ENCODE data around the gene CHCHD6.

Gene CHCHD6

DNA sequence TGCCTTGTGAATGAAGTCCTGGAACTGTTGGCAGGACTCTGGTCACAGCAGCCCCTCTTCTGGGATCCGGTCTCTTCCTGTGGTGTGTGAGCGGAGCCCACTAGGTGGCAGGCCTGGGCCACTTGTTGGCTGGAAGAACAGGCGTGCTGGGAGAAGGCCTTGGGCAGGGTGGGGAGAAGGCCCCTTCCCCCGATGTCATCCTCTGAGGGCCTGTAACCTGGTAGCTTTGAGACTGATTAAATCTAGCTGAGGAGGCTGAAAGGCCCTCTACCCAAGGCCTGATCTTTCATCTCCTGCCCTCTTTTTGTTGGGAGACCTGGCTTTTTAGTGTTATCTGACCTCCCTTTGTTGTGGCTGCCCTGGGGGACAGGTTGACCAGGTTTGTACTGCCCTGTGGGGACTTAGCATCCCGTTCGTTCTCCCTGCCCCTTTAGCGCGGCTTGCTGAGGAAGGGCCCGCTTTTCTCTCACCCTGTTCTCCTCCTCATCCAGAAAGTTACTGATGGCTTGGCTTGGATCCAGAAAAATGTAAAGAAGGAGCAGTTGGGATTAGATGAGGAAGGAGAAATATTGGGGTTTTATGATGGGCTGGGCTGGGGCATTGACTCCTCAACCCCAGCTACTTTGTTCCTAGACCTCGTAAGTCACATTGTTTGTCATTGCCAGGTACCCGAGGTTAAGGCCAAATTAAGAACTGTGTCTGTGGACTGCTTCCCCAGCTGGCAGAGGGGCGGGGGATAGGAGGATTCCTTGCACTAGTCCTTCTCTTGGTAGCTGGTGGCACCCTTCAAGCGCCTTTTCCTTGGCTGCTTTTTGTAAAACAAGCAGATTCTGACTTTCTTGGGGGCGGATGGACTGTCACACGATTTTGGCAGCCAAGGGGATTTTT lies 48.5 kb downstream of the CHCHD6 start:
- Histone ChIP-seq H2BK120ac (ENCODE audit: low read depth, low read length) (no peak overlapping the region), H3K14ac (ENCODE audit: low read length) (no peak overlapping the region), H3K4me2 (ENCODE audit: insufficient read depth, low read length, poor library complexity, severe bottlenecking) (no peak overlapping the region), H3K4me1 (ENCODE audit: control insufficient read depth in 2 of 2, insufficient read depth in 1 of 2, low read depth in 1 of 2, low read length in 2 of 2) (peaks cover 18 to 23% of the 10 kb centered on the region in 2 donors), H3K27me3 (ENCODE audit: control insufficient read depth in 3 of 3, insufficient read depth in 3 of 3, low read depth in 1 of 3, low read length in 3 of 3) (no peaks in the 10 kb centered on the region), H3K4me3 (ENCODE audit: low read length in 2 of 2) (no peak overlapping the region), H4K8ac (ENCODE audit: low read depth, low read length) (no peak overlapping the region), H2AK5ac (ENCODE audit: low read depth, low read length) (no peak overlapping the region), H3K18ac (ENCODE audit: low read length) (peak overlapping the region; percentile 1), H3K27ac (replicated peaks; ENCODE audit: low read length) (peak overlapping the region; percentile 3), H3K4ac (ENCODE audit: low read length) (no peak overlapping the region), H4K91ac (ENCODE audit: low read depth, low read length, poor library complexity) (no peak overlapping the region), H2BK12ac (ENCODE audit: low read length) (no peak overlapping the region), H2BK5ac (ENCODE audit: low read length) (no peak overlapping the region), H3K9me3 (replicated peaks in 1 of 2; ENCODE audit: control insufficient read depth in 2 of 2, insufficient read depth in 1 of 2, low read depth in 1 of 2, low read length in 2 of 2) (no peaks in the 10 kb centered on the region), H3K36me3 (replicated peaks in 1 of 2; ENCODE audit: control insufficient read depth in 2 of 2, insufficient read depth in 2 of 2, low read length in 2 of 2) (no peaks in the 10 kb centered on the region), H3K9ac (ENCODE audit: low read depth, low read length, poor library complexity) (no peak overlapping the region), H2BK15ac (ENCODE audit: low read length) (no peak overlapping the region), H3K23ac (ENCODE audit: low read depth, low read length, poor library complexity) (no peak overlapping the region), H2AFZ (ENCODE audit: low read length) (no peak overlapping the region), H3K79me1 (ENCODE audit: low read depth, low read length) (no peaks in the 10 kb centered on the region)
- no CpG with 5 or more reads among the region's 15 CpGs for WGBS, 2 donors (ENCODE audit: extremely low coverage in 2 of 2, insufficient read length in 2 of 2, insufficient replicate concordance in 1 of 2)
- DNase-seq (ENCODE audit: low spot score) = peak; percentile 71

DNA sequence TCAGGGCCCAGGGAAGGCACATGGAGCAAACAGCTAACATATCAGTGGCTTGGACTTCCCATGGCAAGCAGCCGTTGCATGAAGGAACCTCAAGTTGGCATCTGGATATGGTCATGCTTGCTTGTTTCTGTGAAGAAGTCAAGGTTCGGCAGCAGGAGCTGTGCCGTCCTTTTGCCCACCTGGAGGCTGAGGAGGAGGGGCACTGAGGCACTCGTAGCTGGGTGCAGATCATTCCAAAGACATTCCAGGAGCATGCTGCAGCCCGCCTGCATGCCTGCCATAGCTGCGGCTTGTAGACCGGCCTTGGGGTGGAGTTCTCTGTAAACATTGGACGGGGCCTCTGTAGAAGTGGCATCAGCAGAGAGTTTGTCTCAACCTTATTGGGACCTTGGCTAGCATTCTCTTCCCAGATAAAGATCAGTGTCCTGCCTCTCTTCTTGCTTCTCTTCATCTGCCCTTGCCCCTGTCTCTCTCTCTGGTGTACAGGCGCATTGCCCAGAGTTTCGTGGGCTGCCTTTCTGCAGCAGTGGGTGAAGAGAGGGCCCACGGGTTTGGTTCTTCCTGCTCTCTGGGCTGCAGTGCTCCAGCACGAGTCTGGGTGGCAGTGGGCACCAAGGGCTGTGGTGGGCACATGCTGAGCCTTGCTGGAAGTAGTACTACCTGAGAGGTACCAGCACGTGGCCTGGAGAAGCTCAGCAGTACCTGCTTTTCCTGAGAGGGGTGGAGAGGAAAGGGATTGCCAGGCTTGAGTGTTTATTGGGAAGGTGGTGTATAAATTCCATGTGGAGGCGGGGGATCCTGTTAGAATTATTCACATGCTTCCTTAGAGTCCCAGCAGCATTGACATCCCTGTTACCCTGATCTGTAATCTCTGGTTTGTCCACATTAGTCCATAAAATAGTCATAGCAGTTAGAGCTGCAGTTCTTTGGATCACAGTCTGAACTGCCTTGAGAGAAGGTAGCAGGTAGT lies 49.4 kb downstream of the CHCHD6 start:
- peaks cover 18 to 23% of the 10 kb centered on the region in 2 donors for H3K4me1 ChIP-seq (ENCODE audit: control insufficient read depth in 2 of 2, insufficient read depth in 1 of 2, low read depth in 1 of 2, low read length in 2 of 2)
- DNase-seq (ENCODE audit: low spot score) = no peak
- peak overlapping the region; percentile 19 for H2BK12ac ChIP-seq (ENCODE audit: low read length)
- no peak overlapping the region for H3K23ac ChIP-seq (ENCODE audit: low read depth, low read length, poor library complexity)
- peak overlapping the region; percentile 86 for H2BK15ac ChIP-seq (ENCODE audit: low read length)
- no peak overlapping the region for H2BK5ac ChIP-seq (ENCODE audit: low read length)
- no peaks in the 10 kb centered on the region for H3K9me3 ChIP-seq (replicated peaks in 1 of 2; ENCODE audit: control insufficient read depth in 2 of 2, insufficient read depth in 1 of 2, low read depth in 1 of 2, low read length in 2 of 2)
- no peak overlapping the region for H3K27ac ChIP-seq (replicated peaks; ENCODE audit: low read length)
- no peak overlapping the region for H2AFZ ChIP-seq (ENCODE audit: low read length)
- no peak overlapping the region for H3K4me2 ChIP-seq (ENCODE audit: insufficient read depth, low read length, poor library complexity, severe bottlenecking)
- no CpG with 5 or more reads among the region's 14 CpGs for WGBS, 2 donors (ENCODE audit: extremely low coverage in 2 of 2, insufficient read length in 2 of 2, insufficient replicate concordance in 1 of 2)
- H3K18ac ChIP-seq (ENCODE audit: low read length) = peak overlapping the region; percentile 42
- H3K14ac ChIP-seq (ENCODE audit: low read length) = no peak overlapping the region
- H3K27me3 ChIP-seq (ENCODE audit: control insufficient read depth in 3 of 3, insufficient read depth in 3 of 3, low read depth in 1 of 3, low read length in 3 of 3) = no peaks in the 10 kb centered on the region
- H3K9ac ChIP-seq (ENCODE audit: low read depth, low read length, poor library complexity) = peak overlapping the region; percentile 54
- no peaks in the 10 kb centered on the region for H3K79me1 ChIP-seq (ENCODE audit: low read depth, low read length)
- no peak overlapping the region for H2AK5ac ChIP-seq (ENCODE audit: low read depth, low read length)
- H3K36me3 ChIP-seq (replicated peaks in 1 of 2; ENCODE audit: control insufficient read depth in 2 of 2, insufficient read depth in 2 of 2, low read length in 2 of 2) = no peaks in the 10 kb centered on the region
- H4K8ac ChIP-seq (ENCODE audit: low read depth, low read length) = no peak overlapping the region
- H4K91ac ChIP-seq (ENCODE audit: low read depth, low read length, poor library complexity) = peak overlapping the region; percentile 6
- H3K4me3 ChIP-seq (ENCODE audit: low read length in 2 of 2) = no peak overlapping the region
- H3K4ac ChIP-seq (ENCODE audit: low read length) = no peak overlapping the region
- no peak overlapping the region for H2BK120ac ChIP-seq (ENCODE audit: low read depth, low read length)

DNA sequence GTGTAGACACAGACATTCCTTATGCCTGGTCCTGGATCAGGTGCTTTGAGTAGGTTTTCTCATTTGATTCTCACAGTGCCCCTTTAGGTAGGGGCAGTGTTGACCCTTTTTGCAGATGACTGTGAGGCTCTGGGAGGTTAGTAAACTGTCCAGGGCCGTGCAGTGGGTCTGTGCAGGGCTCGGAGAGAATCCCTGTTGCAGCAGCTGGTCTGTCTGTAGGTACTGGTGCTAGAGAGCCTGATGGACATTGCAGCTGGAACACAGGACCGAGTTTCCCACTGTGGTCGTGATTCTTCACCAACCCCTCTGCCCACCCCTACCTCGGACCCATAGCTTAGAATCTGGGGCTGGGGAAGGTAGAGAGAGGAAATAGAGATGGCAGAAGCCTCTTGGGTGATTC lies 51.8 kb downstream of the CHCHD6 start:
- H3K4me2 ChIP-seq (ENCODE audit: insufficient read depth, low read length, poor library complexity, severe bottlenecking) = no peak overlapping the region
- H3K4ac ChIP-seq (ENCODE audit: low read length) = no peak overlapping the region
- no CpG with 5 or more reads among the region's 5 CpGs for WGBS, 2 donors (ENCODE audit: extremely low coverage in 2 of 2, insufficient read length in 2 of 2, insufficient replicate concordance in 1 of 2)
- no peak overlapping the region for H3K4me3 ChIP-seq (ENCODE audit: low read length in 2 of 2)
- H3K79me1 ChIP-seq (ENCODE audit: low read depth, low read length) = no peaks in the 10 kb centered on the region
- H3K27ac ChIP-seq (replicated peaks; ENCODE audit: low read length) = no peak overlapping the region
- H3K36me3 ChIP-seq (replicated peaks in 1 of 2; ENCODE audit: control insufficient read depth in 2 of 2, insufficient read depth in 2 of 2, low read length in 2 of 2) = no peaks in the 10 kb centered on the region
- H4K8ac ChIP-seq (ENCODE audit: low read depth, low read length) = no peak overlapping the region
- no peak for DNase-seq (ENCODE audit: low spot score)
- H3K23ac ChIP-seq (ENCODE audit: low read depth, low read length, poor library complexity) = no peak overlapping the region
- no peak overlapping the region for H3K18ac ChIP-seq (ENCODE audit: low read length)
- no peak overlapping the region for H2BK12ac ChIP-seq (ENCODE audit: low read length)
- no peak overlapping the region for H4K91ac ChIP-seq (ENCODE audit: low read depth, low read length, poor library complexity)
- H3K14ac ChIP-seq (ENCODE audit: low read length) = no peak overlapping the region
- peaks cover 13 to 18% of the 10 kb centered on the region in 2 donors for H3K4me1 ChIP-seq (ENCODE audit: control insufficient read depth in 2 of 2, insufficient read depth in 1 of 2, low read depth in 1 of 2, low read length in 2 of 2)
- no peak overlapping the region for H2BK120ac ChIP-seq (ENCODE audit: low read depth, low read length)
- H3K9me3 ChIP-seq (replicated peaks in 1 of 2; ENCODE audit: control insufficient read depth in 2 of 2, insufficient read depth in 1 of 2, low read depth in 1 of 2, low read length in 2 of 2) = no peaks in the 10 kb centered on the region
- no peak overlapping the region for H2AK5ac ChIP-seq (ENCODE audit: low read depth, low read length)
- no peaks in the 10 kb centered on the region for H3K27me3 ChIP-seq (ENCODE audit: control insufficient read depth in 3 of 3, insufficient read depth in 3 of 3, low read depth in 1 of 3, low read length in 3 of 3)
- no peak overlapping the region for H2AFZ ChIP-seq (ENCODE audit: low read length)
- no peak overlapping the region for H2BK5ac ChIP-seq (ENCODE audit: low read length)
- H3K9ac ChIP-seq (ENCODE audit: low read depth, low read length, poor library complexity) = no peak overlapping the region
- H2BK15ac ChIP-seq (ENCODE audit: low read length) = no peak overlapping the region

DNA sequence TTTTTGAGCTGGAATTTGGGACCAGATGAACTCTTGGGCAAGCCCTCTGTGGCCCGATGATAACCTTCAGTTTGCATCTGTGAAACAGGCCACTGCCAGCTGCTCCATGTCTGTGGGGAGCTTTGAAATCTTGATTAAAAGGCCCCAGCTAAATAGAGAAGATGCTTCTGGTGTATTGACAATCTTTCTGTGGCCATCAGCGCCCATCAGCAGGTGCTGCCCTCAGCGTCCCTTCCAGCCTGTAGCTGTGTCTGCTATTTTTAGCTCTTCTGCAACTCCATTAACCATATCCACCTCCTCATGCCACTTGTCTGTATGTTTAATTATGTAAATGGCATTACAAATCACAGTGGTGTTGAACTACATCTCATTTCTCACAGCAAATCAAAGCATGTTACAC lies 54.0 kb downstream of the CHCHD6 start:
- H3K9ac ChIP-seq (ENCODE audit: low read depth, low read length, poor library complexity) = no peak overlapping the region
- no peaks in the 10 kb centered on the region for H3K36me3 ChIP-seq (replicated peaks in 1 of 2; ENCODE audit: control insufficient read depth in 2 of 2, insufficient read depth in 2 of 2, low read length in 2 of 2)
- H2AFZ ChIP-seq (ENCODE audit: low read length) = no peak overlapping the region
- no peak overlapping the region for H4K91ac ChIP-seq (ENCODE audit: low read depth, low read length, poor library complexity)
- no peak overlapping the region for H3K4me3 ChIP-seq (ENCODE audit: low read length in 2 of 2)
- no peaks in the 10 kb centered on the region for H3K79me1 ChIP-seq (ENCODE audit: low read depth, low read length)
- no peak overlapping the region for H3K14ac ChIP-seq (ENCODE audit: low read length)
- H3K18ac ChIP-seq (ENCODE audit: low read length) = no peak overlapping the region
- H3K27ac ChIP-seq (replicated peaks; ENCODE audit: low read length) = no peak overlapping the region
- peaks cover 0 to 2% of the 10 kb centered on the region in 2 donors for H3K9me3 ChIP-seq (replicated peaks in 1 of 2; ENCODE audit: control insufficient read depth in 2 of 2, insufficient read depth in 1 of 2, low read depth in 1 of 2, low read length in 2 of 2)
- H3K23ac ChIP-seq (ENCODE audit: low read depth, low read length, poor library complexity) = no peak overlapping the region
- peaks cover 0 to 5% of the 10 kb centered on the region in 2 donors for H3K4me1 ChIP-seq (ENCODE audit: control insufficient read depth in 2 of 2, insufficient read depth in 1 of 2, low read depth in 1 of 2, low read length in 2 of 2)
- no peak overlapping the region for H2BK15ac ChIP-seq (ENCODE audit: low read length)
- H3K4me2 ChIP-seq (ENCODE audit: insufficient read depth, low read length, poor library complexity, severe bottlenecking) = no peak overlapping the region
- no peak overlapping the region for H3K4ac ChIP-seq (ENCODE audit: low read length)
- no peaks in the 10 kb centered on the region for H3K27me3 ChIP-seq (ENCODE audit: control insufficient read depth in 3 of 3, insufficient read depth in 3 of 3, low read depth in 1 of 3, low read length in 3 of 3)
- no peak overlapping the region for H2BK5ac ChIP-seq (ENCODE audit: low read length)
- no peak overlapping the region for H4K8ac ChIP-seq (ENCODE audit: low read depth, low read length)
- H2BK120ac ChIP-seq (ENCODE audit: low read depth, low read length) = no peak overlapping the region
- no peak for DNase-seq (ENCODE audit: low spot score)
- H2BK12ac ChIP-seq (ENCODE audit: low read length) = no peak overlapping the region
- no CpG with 5 or more reads among the region's 3 CpGs for WGBS, 2 donors (ENCODE audit: extremely low coverage in 2 of 2, insufficient read length in 2 of 2, insufficient replicate concordance in 1 of 2)
- no peak overlapping the region for H2AK5ac ChIP-seq (ENCODE audit: low read depth, low read length)
